SK-N-SH (cell line): Measurements from ENCODE around the gene ADK. TPM values are rescaled to one million over a fixed set of nuclear protein-coding genes. Genes with fewer than 3 reads are reported as not detected.

Source experiments
- CTCF ChIA-PET: fragments of 300-600, 350-600 bp; formaldehyde crosslinking; extraction: SDS; loops from one replicate; lab custom pipeline; 2021; lab: Yijun Ruan, JAX
- POLR2A ChIA-PET: fragments of 350-600 bp; sonication (Branson Sonifier 250); formaldehyde crosslinking; extraction: SDS; loops from one replicate; lab custom pipeline; 2020; ENCODE audit warnings: antibody characterized with exemption, inconsistent platforms; lab: Yijun Ruan, JAX
- DNase-seq: peaks from one replicate; pipeline ENCODE4 v3.0.0; 2012
- H2AFZ ChIP-seq: fragments of 200-600 bp; sonication (generic); 2 replicates; pipeline ENCODE4 v1.8.1; 2016; ENCODE audit warnings: antibody characterized with exemption, mild to moderate bottlenecking, low read depth
- H3F3A ChIP-seq: fragments of 200-600 bp; sonication (generic); replicated peaks from 2 replicates; pipeline ENCODE3; 2016; ENCODE audit warnings: antibody characterized with exemption, mild to moderate bottlenecking; ENCODE audit not compliant: insufficient read depth
- H3K27ac ChIP-seq, 2 experiments: fragments of 200-500 bp in 1 of 2; fragments of 200-600 bp in 1 of 2; sonication (Bioruptor generic) in 1 of 2; sonication (generic), shearing (Covaris generic) in 1 of 2; 2 replicates each; pipeline versions ENCODE4 v1.5.1 to v1.6.1; 2014 to 2016; ENCODE audit warnings: low read depth in 2 of 2, inconsistent platforms in 1 of 2, low read length in 1 of 2, mild to moderate bottlenecking in 1 of 2, mixed read lengths in 1 of 2
- H3K27me3 ChIP-seq: fragments of 200-600 bp; sonication (generic), shearing (Covaris generic); 2 replicates; pipeline ENCODE4 v1.6.1; 2016; ENCODE audit warnings: mixed run types; ENCODE audit not compliant: insufficient read depth
- H3K36me3 ChIP-seq, 2 experiments: fragments of 200-500 bp in 1 of 2; fragments of 200-600 bp in 1 of 2; sonication (Bioruptor generic) in 1 of 2; sonication (generic) in 1 of 2; replicated peaks in 1 of 2; 2 replicates each; pipeline versions ENCODE3 to v1.5.1; 2014 to 2016; ENCODE audit warnings: low read length in 1 of 2, mild to moderate bottlenecking in 1 of 2; ENCODE audit not compliant: insufficient read depth in 2 of 2, control insufficient read depth in 1 of 2
- H3K4me1 ChIP-seq, 2 experiments: fragments of 200-500 bp in 1 of 2; fragments of 200-600 bp in 1 of 2; sonication (Bioruptor generic) in 1 of 2; sonication (generic), shearing (Covaris generic) in 1 of 2; 2 replicates each; pipeline versions ENCODE4 v1.5.1 to v1.6.1; 2014 to 2016; ENCODE audit warnings: low read depth in 1 of 2, low read length in 1 of 2, mixed run types in 1 of 2; ENCODE audit not compliant: insufficient read depth in 2 of 2, control insufficient read depth in 1 of 2
- H3K4me2 ChIP-seq: fragments of 200-600 bp; sonication (generic), shearing (Covaris generic); 2 replicates; pipeline ENCODE4 v1.6.1; 2017; ENCODE audit warnings: mixed run types
- H3K4me3 ChIP-seq, 2 experiments: fragments of 200-500 bp in 1 of 2; fragments of 200-600 bp in 1 of 2; sonication (Bioruptor generic) in 1 of 2; sonication (generic), shearing (Covaris generic) in 1 of 2; 2 replicates each; pipeline versions ENCODE4 v1.5.1 to v1.8.1; 2014 to 2016; ENCODE audit warnings: low read depth in 2 of 2, inconsistent platforms in 1 of 2, low read length in 1 of 2, mild to moderate bottlenecking in 1 of 2, mixed read lengths in 1 of 2, moderate library complexity in 1 of 2
- H3K79me2 ChIP-seq: fragments of 200-600 bp; sonication (generic); 2 replicates; pipeline ENCODE4 v1.8.1; 2017; ENCODE audit warnings: mild to moderate bottlenecking; ENCODE audit not compliant: insufficient read depth
- H3K9ac ChIP-seq: fragments of 200-600 bp; sonication (generic); 2 replicates; pipeline ENCODE4 v1.6.1; 2017; ENCODE audit warnings: mixed run types
- H3K9me2 ChIP-seq: fragments of 200-600 bp; sonication (generic); 2 replicates; pipeline ENCODE4 v1.6.1; 2017; ENCODE audit warnings: mixed run types
- H3K9me3 ChIP-seq: fragments of 200-600 bp; sonication (generic); 2 replicates; pipeline ENCODE4 v1.6.1; 2017; ENCODE audit warnings: mixed run types, mild to moderate bottlenecking, moderate library complexity
- H4K20me1 ChIP-seq: fragments of 200-600 bp; sonication (generic); 2 replicates; pipeline ENCODE4 v1.6.1; 2017; ENCODE audit warnings: mild to moderate bottlenecking, mixed run types; ENCODE audit not compliant: insufficient read depth
- GABPA ChIP-seq: IDR thresholded peaks from 2 replicates; pipeline ENCODE4 v1.4.0; 2012; ENCODE audit warnings: low read depth, mild to moderate bottlenecking
- POLR2AphosphoS5 ChIP-seq: IDR thresholded peaks from 2 replicates; pipeline ENCODE4 v1.6.1; 2012; ENCODE audit warnings: low read depth, low read length
- RCOR1 ChIP-seq: fragments of 150-350 bp; IDR thresholded peaks from 2 replicates; pipeline ENCODE4 v1.6.1; 2017; ENCODE audit warnings: antibody characterized with exemption, low read length
- REST ChIP-seq: IDR thresholded peaks from 2 replicates; pipeline ENCODE4 v1.6.1; 2012; ENCODE audit warnings: mild to moderate bottlenecking, low read depth, low read length, moderate library complexity
- RXRA ChIP-seq: IDR thresholded peaks from 2 replicates; pipeline ENCODE4 v1.4.0; 2012; ENCODE audit warnings: low read depth, mild to moderate bottlenecking, borderline replicate concordance
- TCF12 ChIP-seq: IDR thresholded peaks from 2 replicates; pipeline ENCODE4 v1.4.0; 2012
- USF1 ChIP-seq: IDR thresholded peaks from 2 replicates; pipeline ENCODE4 v1.4.0; 2012; ENCODE audit warnings: low read depth, borderline replicate concordance
- USF2 ChIP-seq: fragments of 150-350 bp; IDR thresholded peaks from 2 replicates; pipeline ENCODE4 v1.6.1; 2017; ENCODE audit warnings: antibody characterized with exemption, low read length, low read depth, borderline replicate concordance
- WGBS: methylation state at CpG from one replicate; pipeline ENCODE4 v1.1.6; 2017; ENCODE audit warnings: low lambda C conversion rate; 5-methylcytosine and 5-hydroxymethylcytosine counted together
- polyA plus RNA-seq, 3 experiments: library from polyadenylated mRNA; depleted of rRNA; stranded (reverse); fragments of >200 nt; gene quantifications; 2 replicates each; pipeline ENCODE4 v1.2.3, GENCODE V29; 2012

ADK gene
- polyA plus RNA-seq, 1 of the 3 experiments (the other 2 are of a cell fraction) = 25.1 TPM

- no peaks in the 10 kb centered on the region; the same call in 1 of the 2 replicates for H3K9me2 ChIP-seq
- no peaks in the 10 kb centered on the region for H3K4me1 ChIP-seq
- peaks cover 9% of the 10 kb centered on the region for H3F3A ChIP-seq
- H3K9ac ChIP-seq = no peak overlapping the region
- CTCF ChIA-PET = no interaction called here
- peaks cover 0 to 20% of the 10 kb centered on the region in 2 experiments for H3K36me3 ChIP-seq
- no peak for TF ChIP-seq USF2
- TF ChIP-seq RXRA = no peak
- no peak for TF ChIP-seq TCF12
- no peak for TF ChIP-seq USF1
- TF ChIP-seq REST = no peak
- no peak for TF ChIP-seq RCOR1
- no peaks in the 10 kb centered on the region for H3K27me3 ChIP-seq
- 0 out of 2 replicates have a peak, but pooled peaks cover 3% of the 10 kb centered on the region for H3K9me3 ChIP-seq
- H3K4me2 ChIP-seq = no peak overlapping the region
- no peak overlapping the region for H3K27ac ChIP-seq
- no peak for DNase-seq
- POLR2A ChIA-PET = no interaction called here
- no peak overlapping the region for H3K4me3 ChIP-seq
- H4K20me1 ChIP-seq = no peaks in the 10 kb centered on the region
- 0 out of 2 replicates have a peak, but pooled peaks cover 4% of the 10 kb centered on the region for H3K79me2 ChIP-seq
- no peak overlapping the region for H2AFZ ChIP-seq
These were observed 469.6 kb downstream of the ADK start for GRCh38 chr10:74620626-74621025.

- no peak for DNase-seq
- Histone ChIP-seq H3K36me3 (peaks cover 0 to 13% of the 10 kb centered on the region in 2 experiments), H3K4me1 (no peaks in the 10 kb centered on the region), H3K9me3 (no peaks in the 10 kb centered on the region), H2AFZ (no peak overlapping the region), H3K79me2 (no peaks in the 10 kb centered on the region), H3K27me3 (no peaks in the 10 kb centered on the region), H3K4me3 (no peak overlapping the region), H3F3A (peaks cover 7% of the 10 kb centered on the region), H3K4me2 (no peak overlapping the region), H4K20me1 (no peaks in the 10 kb centered on the region), H3K27ac (no peak overlapping the region), H3K9me2 (no peaks in the 10 kb centered on the region), H3K9ac (no peak overlapping the region)
- CTCF ChIA-PET = interaction anchor here (0.9 kb wide), 1 partner anchor 31 kb away, joined by 3 read pairs; no protein-coding TSS in a partner anchor
- TF ChIP-seq GABPA (no peak), POLR2AphosphoS5 (no peak), TCF12 (no peak)
- 95% methylated on average over 2 of the region's 2 CpGs for WGBS
- POLR2A ChIA-PET = no interaction called here
These were observed 472.8 kb downstream of the ADK start for GRCh38 chr10:74623786-74624185.
